ENCODE results near the gene SDHAF1. TPM values are rescaled to one million over a fixed set of nuclear protein-coding genes. Genes with fewer than 3 reads are reported as not detected.

The SDHAF1 gene
- total and polyA plus RNA-seq, 2 of the 8 experiments (the other 6 are each of a cell fraction or from before 2014, with no cell fraction given), result 16.0 to 21.3 TPM

- Histone ChIP-seq H4K20me1 (replicated peaks in 1 of 2; ENCODE audit: control insufficient read depth in 1 of 2, insufficient read depth in 2 of 2, low read length in 2 of 2) (peaks cover 0 to 5% of the 10 kb centered on the region in 2 experiments), H3K9me3 (ENCODE audit: insufficient read depth in 2 of 2, low read depth in 1 of 2, low read length in 1 of 2) (no peaks in the 10 kb centered on the region), H4K8ac (ENCODE audit: extremely low read depth, insufficient read depth, low read length) (no peak overlapping the region), H3K9ac (replicated peaks in 1 of 4; ENCODE audit: extremely low read depth in 1 of 4, low read depth in 3 of 4, low read length in 3 of 4) (no peak overlapping the region), H3K79me2 (ENCODE audit: control insufficient read depth in 1 of 2, insufficient read depth in 2 of 2, low read length in 2 of 2) (no peaks in the 10 kb centered on the region), H3K79me1 (ENCODE audit: low read depth, low read length) (no peaks in the 10 kb centered on the region), H3K4me2 (ENCODE audit: insufficient read depth in 1 of 2, low read depth in 2 of 2, low read length in 2 of 2) (peak overlapping the region in 1 of 2 experiments; percentile 40; a peak in 2 of 4 replicates), H2BK15ac (ENCODE audit: low read length) (no peak overlapping the region; the same call in 1 of the 2 replicates), H2AFZ (ENCODE audit: low read length) (no peak overlapping the region), H3K4me3 (ENCODE audit: extremely low read depth in 1 of 4, insufficient read depth in 2 of 4, low read depth in 3 of 4, low read length in 4 of 4) (no peak overlapping the region), H3K23me2 (ENCODE audit: low read depth, low read length) (no peaks in the 10 kb centered on the region; the same call in 1 of the 2 replicates), H3K4me1 (replicated peaks in 1 of 4; ENCODE audit: control insufficient read depth in 3 of 4, insufficient read depth in 4 of 4, low read length in 3 of 4) (peaks cover 0 to 6% (median 1%) of the 10 kb centered on the region in 4 experiments; a peak in 6 of 7 replicates), H3K36me3 (ENCODE audit: control insufficient read depth in 2 of 4, insufficient read depth in 4 of 4, low read length in 3 of 4) (no peaks in the 10 kb centered on the region), H3K23ac (ENCODE audit: insufficient read length) (no peak overlapping the region), H3K27ac (ENCODE audit: low read depth, low read length) (no peak overlapping the region; the same call in 1 of the 2 replicates), H3K14ac (ENCODE audit: insufficient read length) (no peak overlapping the region), H3K27me3 (replicated peaks in 1 of 4; ENCODE audit: control insufficient read depth in 3 of 4, extremely low read depth in 1 of 4, insufficient read depth in 3 of 4, low read length in 3 of 4) (peaks cover 0 to 7% (median 3%) of the 10 kb centered on the region in 4 experiments; a peak in 3 of 7 replicates), H2BK12ac (ENCODE audit: low read depth, low read length) (peak overlapping the region; percentile 84; the same call in 1 of the 2 replicates), H4K5ac (ENCODE audit: insufficient read length, low read depth, low read length) (no peak overlapping the region), H2BK120ac (replicated peaks; ENCODE audit: low read depth, low read length) (no peak overlapping the region), H3K56ac (replicated peaks; ENCODE audit: insufficient read length, low read depth, low read length) (no peak overlapping the region), H4K91ac (replicated peaks; ENCODE audit: insufficient read length, low read length) (no peak overlapping the region), H3K18ac (ENCODE audit: extremely low read depth, low read length) (no peak overlapping the region), H3K4ac (replicated peaks; ENCODE audit: insufficient read length, low read depth, low read length) (peak overlapping the region; percentile 38), H2BK5ac (ENCODE audit: low read depth, low read length) (peak overlapping the region; percentile 60; the same call in 1 of the 2 replicates), H2BK20ac (ENCODE audit: low read length) (no peak overlapping the region), H2AK5ac (ENCODE audit: low read depth, low read length) (no peak overlapping the region)
- DNase-seq (ENCODE audit: low read depth in 1 of 2, low spot score in 2 of 2) (no peak), FAIRE-seq (no peak)
- ChIA-PET POLR2A (ENCODE audit: partially characterized antibody) (interaction anchor here (1.1 to 1.5 kb wide), 2 partner anchors 10 to 14 kb away, joined by 3 to 5 read pairs; no protein-coding TSS in a partner anchor), CTCF (ENCODE audit: partially characterized antibody) (interaction anchor here (0.6 to 5.4 kb wide), 9 partner anchors 8 to 102 kb away, joined by 3 to 47 read pairs (median 4); partner anchors contain the start of gene SDHAF1)
- WGBS, 2 experiments (ENCODE audit: extremely low coverage in 1 of 2, insufficient coverage in 1 of 2, insufficient read length in 1 of 2, insufficient replicate concordance in 2 of 2, low coverage in 1 of 2, low lambda C conversion rate in 2 of 2, missing lambda C conversion rate in 1 of 2), result 79% methylated on average over 20 of the region's 20 CpGs; no CpG with 5 or more reads in 1 of the 2 experiments
- TF ChIP-seq NANOG (IDR thresholded peaks at IDR 0.05; ENCODE audit: insufficient read depth, low read depth, low read length, poor library complexity, severe bottlenecking) (no peak), SRF (IDR thresholded peaks at IDR 0.05; ENCODE audit: low read depth, low read length) (no peak), SUZ12 (IDR thresholded peaks at IDR 0.05; ENCODE audit: low read length) (no peak), BRCA1 (IDR thresholded peaks at IDR 0.05; ENCODE audit: low read depth, low read length) (no peak), EP300 (IDR thresholded peaks at IDR 0.05; ENCODE audit: borderline replicate concordance in 1 of 2, low read depth in 2 of 2, low read length in 2 of 2) (no peak), TAF7 (optimal IDR thresholded peaks at IDR 0.05; ENCODE audit: borderline replicate concordance, low read depth, low read length) (no peak), CREB1 (IDR thresholded peaks at IDR 0.05) (no peak), CTBP2 (IDR thresholded peaks at IDR 0.05; ENCODE audit: borderline replicate concordance, insufficient read depth, insufficient read length, low read length) (no peak), RXRA (IDR thresholded peaks at IDR 0.05; ENCODE audit: insufficient read depth, low read depth, low read length) (no peak), TBP (IDR thresholded peaks at IDR 0.05; ENCODE audit: low read depth, low read length) (no peak), HDAC2 (IDR thresholded peaks at IDR 0.05; ENCODE audit: borderline replicate concordance in 1 of 2, low read depth in 2 of 2, low read length in 2 of 2) (no peak)
Observed at GRCh38 chr19:35978832-35979365, 16.1 kb upstream of the SDHAF1 start.

Data from H1 (cell line).